IPS-NIHi7 (cell line): ENCODE measurements around the gene CPZ.

ENCODE experiments used
- DNase-seq: peaks from one replicate; pipeline ENCODE4 v3.0.0; 2012; ENCODE audit warnings: mixed read lengths; ENCODE audit errors: extremely low spot score

Gene CPZ

DNA sequence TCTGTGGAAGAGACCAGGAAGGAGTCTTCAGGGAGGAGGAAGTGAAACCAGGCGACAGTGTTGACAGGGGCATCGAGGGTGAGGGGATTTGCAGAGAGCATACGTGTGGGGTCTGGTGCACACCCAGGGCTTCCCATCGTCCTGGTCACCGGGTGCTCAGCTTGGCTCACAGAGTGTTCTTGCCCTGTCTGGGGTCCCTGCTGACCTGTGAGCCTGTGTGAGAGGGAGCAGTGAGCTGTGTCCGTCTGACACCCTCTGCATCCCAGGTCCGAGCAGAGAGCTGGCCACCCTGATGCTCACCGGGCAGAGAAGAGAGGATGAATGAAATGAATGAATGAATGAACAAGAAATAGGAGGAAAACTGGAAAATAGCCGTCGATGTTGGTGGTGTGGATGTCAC is 46.5 kb downstream of the CPZ start:
- no peak for DNase-seq

DNA sequence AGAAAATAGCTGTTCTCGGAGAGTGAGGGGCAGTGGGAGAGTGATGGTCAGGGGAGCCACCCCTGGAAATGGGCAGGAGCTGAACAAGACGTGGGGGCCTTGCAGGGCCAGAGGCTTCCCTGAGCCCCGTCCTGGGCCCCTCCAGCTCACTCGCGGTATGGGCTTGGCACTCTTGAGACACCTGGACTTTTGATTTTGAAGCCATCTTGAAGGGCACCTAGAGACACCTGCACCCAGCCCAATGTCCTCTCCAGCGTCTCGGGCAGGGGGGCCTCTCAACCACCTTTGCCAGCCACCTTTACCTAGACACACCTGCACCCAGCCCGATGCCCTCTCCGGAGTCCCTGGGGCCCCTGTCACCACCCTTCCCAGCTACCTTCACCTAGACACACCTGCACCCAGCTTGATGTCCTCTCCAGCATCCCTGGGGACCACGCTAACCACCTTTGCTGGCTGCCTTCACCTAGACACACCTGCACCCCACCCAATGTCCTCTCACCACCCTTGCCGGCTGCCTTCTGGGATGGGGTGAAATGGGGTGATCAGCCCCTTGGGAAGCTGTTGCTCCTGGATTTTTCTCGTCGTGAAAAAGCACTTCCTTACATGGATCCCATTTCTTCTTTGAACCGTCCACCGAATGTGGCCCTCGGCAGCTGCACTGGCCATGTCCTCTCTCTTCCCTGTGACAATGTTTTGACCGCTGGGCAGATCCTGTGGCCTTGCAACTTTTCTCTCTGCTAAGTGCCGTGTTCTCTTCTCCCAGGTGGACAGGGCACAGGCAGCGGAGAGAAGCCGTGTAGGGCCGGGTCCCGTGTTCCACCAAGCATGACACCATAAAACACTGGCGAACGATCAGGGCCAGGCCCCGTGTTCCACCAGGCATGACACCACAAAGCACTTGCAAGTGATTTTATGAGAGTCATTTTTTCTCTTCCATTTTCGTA is 47.5 kb downstream of the CPZ start:
- no peak for DNase-seq

DNA sequence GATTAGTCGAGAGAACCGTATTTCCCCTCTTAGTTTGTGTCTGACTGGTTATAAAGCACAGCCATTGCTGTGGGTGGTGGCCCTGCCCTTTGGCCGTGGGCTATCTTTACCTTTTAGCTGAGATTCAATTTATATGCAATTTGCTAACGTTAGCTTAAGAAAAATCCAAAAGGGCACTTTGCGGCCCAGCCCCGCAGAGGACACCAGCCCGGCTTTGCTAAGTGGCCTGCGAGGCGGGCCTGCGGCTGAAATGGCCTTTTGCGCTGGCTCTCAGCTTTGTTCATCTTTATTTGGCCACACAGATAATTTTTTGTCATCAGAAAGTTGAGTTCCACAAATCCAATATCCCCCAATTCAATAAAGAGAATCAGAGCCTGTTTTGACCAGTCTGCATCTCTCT is 48.3 kb downstream of the CPZ start:
- no peak for DNase-seq

DNA sequence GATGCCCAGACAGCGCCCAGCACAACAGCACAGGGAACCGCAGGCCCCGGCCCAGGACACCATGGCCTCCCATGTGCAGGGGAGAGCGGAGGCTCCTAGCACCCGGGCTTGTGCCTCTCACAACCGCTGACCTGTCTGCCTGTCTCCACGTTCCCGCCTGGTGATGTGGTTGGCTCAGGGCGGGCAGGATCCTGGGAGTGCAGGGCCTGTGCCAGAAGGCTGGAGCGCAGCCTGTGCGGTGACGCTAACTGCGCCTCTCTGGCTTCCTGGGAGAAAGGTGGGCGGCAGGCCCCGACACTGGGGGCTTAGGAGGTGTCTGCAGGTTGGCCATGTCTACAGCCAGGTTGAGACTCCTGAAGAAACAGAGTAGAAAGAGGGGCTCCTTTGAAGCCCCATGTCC is 48.7 kb downstream of the CPZ start:
- DNase-seq: no peak

DNA sequence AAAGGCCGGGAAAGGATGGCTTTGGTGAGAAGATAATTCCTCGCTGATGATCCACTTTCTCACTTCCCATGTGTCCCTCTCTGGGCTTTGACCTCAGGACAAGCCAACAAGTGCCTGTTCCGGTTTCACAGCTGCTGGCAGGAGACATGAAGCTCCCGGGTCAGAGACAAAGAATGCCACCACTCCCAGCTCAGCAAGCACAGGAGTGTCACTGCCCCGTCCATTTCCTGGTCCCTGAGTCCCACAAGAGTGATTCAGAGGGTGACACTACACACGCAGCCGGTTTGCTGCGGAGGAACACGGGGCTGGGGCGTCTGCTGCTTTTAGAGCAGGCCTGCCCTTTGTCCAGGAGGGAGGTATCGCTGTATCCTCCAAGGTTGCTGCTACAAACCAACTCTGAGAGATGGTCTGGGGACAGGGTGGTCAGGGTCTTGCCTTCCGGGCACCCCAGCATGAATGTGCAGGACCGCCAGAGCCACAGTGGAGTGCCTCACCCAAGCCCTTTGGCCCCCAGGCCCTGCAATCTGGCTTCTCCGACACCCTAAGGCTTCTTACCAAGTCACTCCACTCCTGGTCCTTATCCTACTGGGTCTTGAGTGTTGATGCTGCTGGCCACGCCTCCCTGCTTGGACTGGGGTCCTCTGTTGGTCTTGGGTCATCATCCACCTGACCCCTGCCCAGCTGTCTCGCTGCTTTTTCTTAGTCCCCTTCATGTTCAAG is 49.5 kb downstream of the CPZ start:
- no peak for DNase-seq

DNA sequence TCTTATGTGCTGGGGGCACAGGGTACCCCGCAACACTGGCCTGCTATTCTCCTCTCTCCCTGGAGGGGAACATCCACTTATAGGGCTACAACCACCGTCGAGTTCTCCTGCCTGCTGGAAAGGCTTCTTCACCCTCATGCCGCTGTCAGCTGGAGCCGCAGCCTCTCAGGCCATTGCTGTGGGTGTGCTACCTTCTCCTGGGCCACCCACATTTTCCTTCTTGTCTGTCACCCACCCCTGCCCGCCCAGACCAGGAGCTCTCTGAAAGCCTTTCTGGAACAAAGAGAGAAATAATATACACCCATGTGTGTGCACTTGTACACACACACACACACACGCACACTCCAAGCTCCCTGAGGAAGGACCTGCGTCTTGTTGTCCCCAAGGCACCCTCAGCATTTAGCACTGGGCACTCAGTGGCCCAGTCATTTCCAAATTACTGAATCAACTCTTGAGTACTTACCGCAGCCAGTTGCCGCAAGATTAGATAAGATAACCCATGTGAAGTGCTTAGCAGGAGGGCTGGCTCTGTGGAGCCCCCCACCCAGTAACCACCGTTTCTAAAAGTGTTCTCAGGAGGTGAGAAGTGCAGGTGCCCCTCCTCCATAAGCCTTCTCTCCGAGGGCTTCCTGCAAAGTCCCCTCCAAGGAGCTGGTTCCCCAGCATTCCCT is 50.2 kb downstream of the CPZ start:
- DNase-seq: no peak

DNA sequence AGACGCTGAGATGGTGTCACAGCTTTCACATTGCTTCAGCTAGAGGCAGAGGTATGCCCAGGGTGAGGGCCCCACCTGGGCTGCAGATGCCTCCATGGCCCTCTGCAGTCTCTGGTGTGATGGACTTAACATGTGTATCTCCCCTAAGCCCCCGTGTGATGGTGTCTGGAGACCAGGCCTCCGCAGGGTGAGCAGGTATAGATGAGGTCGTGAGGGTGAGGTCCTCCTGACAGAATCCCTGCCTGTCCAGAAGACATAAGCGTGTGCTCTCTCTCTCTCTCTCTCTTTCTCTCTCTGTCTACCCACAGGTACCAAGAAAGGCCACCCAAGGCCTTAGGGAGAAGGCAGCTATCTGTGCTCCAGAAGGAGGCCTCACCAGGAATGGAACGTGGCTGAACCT is 50.9 kb downstream of the CPZ start:
- no peak for DNase-seq

DNA sequence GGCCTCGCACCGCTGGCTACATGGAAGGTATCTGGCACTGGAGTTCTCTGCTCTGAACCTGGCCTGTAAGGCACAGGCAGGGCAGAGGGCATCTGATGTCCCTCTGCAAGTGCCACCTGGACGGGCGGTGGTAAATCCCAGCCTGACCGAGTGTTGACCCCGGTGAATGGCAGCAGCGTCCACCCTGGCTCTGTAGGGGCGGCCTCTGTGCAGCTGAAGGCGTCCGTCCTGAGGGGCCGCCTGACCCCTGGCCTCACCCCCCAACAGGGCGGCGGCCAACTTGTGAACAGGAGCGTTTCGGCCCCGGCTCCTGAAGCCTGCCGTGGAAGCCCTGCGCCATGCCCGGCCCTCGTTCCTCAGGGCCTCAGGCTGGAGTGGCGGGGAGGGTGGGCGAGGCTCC is 51.4 kb downstream of the CPZ start:
- no peak for DNase-seq

DNA sequence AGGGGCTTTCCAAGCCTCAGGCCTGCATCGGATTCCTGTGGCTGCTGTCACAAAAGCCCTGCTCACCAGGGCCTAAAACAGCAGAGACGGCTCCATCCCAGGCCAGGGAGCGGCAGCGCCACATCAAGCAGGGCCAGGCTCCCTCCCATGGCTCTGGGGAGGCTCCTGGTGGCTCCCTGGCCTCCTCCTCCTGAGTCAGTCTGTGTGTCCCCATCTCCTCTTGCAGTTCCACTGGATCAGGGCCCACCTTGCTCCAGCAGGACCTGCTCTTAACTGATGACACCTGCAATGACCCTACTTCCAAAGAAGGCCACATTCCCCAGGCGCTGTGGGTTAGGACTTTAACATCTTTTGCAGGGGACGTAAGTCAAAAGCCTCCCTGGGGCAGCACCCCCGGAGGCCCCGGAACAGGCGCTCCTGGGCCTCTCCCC is 51.9 kb downstream of the CPZ start:
- no peak for DNase-seq

DNA sequence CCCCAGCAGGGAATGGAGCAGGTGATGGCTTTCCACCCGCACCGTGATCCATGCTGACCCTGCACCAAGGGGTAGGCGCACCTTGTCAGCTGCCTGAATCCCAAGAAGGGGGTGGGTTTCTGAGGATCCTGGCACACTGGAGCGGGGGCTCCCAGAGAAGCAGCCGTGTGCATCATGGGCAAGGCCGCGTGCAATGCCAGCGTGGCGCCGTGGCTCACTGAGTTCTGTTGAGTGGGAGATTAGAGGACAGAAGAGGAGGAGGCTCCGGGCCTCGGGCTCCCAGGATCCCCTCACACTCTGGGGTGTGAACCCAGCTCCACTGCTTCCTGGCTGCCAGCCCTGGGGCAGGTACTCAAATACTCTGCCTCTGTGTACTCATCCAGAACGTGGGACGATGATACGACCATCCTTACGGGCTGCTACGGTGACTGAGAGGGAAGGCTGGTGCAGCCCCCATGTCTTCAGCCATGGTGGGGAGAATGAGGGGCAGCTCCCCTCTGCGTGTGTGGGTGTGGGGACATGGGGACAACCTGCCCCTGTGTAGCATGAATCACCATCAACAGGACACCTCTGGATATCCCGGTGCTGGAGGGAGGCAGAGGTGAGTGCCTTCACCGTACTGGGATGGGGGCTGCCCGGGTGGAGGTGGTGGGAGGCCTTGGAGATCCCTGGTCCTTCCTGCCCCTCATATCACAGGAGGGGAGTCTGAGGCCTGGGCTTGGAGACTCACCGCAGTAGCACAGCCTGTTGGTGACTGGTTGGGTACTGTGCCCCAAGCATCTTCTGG is 52.6 kb downstream of the CPZ start:
- DNase-seq: no peak

DNA sequence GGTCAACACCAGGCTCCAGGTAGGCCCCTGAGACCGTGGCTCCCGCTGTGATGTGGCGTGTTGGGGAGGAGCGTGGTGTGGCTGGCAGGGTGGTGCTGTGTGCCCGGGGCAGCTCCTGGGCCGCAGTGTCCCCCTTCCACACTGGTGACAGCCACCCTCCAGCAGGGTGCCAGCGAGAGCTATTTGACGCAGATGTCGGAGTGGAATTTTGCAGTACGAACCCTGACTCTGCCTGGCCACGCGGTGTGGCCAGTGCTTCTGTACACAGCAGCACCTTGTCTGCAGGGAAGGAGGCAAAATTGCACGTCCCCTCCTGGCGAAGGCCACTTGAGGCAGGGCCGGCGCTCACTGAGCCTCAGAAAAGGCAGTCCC is 53.2 kb downstream of the CPZ start:
- no peak for DNase-seq

DNA sequence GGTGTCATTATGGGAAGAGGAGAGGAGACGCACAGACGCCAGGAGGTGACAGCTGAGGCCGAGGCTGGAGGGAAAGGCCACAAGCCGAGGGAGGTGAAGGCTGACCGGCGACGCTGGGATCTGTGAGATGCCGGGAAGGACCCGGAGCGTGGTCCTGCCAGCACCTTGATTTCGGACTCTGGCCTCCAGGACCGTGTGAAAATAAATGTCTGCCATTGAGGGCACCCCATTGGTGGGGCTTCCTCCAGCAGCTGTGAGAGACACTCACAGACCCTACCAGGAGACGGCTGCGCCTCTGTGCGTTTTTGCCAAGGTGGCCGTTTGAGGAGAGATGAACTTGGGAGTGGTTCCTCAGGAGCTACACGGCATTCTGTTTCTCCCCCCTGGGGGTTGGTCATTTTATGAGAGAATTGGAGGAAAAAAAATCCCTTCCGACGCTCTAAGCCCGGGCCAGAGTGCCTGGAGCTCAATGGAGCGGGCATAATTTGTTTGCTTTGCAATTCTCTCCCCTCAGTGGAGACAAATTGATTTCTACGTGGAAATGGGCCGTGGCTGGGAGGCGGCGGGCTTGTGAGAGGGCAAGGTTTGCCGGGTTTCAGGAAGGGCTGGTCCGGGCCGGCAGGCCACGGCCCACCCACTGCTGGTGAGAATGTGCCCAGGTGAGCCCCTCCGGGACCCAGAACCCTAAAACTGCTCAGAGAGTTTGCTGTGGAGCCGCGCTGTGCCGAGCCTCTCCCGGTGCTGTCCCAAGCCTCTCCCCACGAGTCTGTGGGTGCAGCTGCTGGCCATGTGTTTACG is 53.9 kb downstream of the CPZ start:
- no peak for DNase-seq

DNA sequence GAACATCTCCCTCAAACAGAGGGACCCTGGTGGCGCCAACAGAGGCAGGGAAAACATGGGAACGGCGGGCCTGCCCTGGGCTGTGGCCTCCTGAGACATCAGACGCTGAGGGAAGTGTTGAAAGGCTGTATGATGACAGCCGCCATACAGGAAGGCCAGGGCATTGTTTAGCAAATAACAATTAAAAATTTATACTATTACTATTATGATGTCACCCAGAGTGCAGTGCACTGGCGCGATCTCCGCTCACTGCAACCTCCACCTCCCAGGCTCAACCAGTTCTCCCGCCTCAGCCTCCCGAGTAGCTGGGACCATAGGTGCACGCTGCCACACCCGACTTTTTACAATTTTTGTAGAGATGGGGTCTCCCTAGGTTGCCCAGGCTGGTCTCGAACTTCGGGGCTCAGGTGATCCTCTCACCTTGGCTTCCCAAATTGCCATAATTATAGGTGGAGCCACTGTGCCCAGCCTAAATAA is 54.6 kb downstream of the CPZ start:
- DNase-seq: no peak

DNA sequence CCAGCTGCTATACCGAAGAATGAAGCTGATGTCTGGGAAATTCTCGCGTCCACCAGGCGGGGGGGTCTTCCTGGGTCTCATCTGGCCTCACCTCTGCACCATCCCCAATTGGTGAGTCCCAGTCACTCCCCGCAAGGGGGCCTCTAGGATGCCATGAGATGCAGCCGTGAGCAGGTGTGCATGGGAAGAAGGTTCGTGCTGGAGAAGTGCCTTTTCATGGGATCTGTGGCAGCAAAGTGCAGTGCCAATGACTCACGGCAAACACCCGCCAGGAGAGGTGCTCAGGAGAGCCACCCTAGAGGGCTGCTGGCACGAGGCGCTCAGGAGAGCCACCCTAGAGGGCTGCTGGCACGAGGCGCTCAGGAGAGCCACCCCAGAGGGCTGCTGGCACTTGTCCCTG is 55.1 kb downstream of the CPZ start:
- DNase-seq: no peak

DNA sequence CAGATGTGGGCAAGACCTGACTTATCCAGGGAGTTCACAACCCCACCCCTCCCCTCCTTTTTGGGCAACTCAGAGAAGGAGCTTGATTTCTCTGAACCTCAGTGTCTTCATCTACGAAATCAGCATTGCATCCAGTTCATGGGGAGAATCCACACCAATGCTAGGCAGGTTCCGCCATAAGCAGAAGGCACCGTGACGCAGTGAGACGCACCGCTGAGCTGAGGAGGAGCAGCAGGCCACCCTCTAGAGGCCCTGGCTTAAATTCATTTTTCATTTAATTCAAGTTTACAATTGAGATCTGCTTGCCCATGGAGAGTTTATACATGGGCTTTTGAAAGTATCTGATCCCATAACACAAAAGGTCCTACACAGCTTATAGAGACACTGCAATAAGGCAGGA is 55.7 kb downstream of the CPZ start:
- DNase-seq: no peak

DNA sequence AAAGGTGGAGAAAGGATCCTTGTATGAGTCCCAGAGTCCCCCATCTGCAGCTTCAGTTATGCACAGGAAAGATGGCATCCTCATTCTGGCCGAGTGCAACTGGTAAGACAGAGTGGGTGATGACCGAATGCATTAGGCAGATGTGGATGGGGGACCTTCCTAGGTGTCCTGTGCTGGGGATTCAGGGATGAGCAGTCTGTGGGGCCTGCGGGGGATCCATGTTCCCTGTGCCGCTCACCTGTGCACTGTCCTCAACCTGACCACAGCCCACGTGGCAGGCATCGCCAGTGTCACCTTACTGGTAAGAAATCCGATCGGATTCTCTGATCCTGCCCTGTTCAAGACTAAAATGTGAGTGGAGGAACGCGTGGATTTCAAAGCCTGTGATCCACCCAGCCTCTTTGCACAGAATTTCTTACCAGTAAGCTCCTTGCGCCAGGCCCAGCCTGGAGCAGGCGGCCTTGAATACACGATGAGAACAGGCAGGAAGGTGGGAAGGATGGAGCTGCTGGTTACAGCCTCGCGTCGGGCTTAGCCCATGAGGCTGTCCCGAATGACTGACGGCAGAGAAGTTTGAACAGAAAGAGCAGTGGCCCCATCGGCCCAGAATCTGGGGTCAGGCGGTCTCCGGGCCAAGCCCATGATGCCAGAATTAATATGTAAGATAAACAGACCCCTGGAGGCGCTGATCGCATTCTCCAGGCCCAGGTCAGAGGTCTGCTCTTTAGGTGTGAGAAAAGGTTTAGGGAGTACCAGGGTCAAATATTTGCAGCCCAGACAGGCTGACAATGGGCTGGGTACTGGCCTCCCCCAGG is 56.5 kb downstream of the CPZ start:
- no peak for DNase-seq

DNA sequence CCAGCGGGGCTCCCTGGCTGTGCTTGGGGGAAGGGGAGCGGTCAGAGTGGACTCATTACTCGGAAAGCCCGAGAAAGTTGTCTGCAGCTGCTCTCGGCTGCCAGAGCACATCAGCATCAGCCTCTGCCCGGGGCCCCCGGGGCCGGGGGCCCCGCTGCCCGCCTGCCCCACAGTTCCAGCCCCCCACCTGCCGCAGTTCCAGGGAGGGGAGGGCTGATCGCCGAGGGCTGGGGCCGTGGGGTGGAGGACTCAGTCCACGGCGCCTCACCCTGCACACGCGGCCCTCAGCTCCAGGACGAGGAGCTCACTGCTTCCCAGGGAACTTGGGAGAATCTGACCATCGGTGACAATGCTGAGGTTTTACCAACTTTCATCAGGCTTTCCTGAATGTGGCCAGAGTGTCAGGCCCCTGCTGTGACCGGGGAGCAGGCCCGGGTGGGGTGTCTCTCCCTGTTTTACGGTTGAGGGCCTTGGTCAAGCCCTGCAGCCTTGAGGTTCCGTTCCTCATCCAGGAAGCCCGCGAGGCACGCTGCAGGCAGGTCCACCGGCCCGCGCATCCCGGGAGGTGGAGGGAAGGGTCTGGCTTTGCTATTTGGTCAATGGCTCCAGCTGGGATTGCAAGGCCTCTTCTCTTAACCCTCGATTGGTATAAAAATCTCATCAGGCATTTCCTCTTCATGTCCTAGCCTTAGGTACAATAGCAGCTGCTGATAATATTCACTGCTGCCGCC is 57.2 kb downstream of the CPZ start:
- DNase-seq: no peak

DNA sequence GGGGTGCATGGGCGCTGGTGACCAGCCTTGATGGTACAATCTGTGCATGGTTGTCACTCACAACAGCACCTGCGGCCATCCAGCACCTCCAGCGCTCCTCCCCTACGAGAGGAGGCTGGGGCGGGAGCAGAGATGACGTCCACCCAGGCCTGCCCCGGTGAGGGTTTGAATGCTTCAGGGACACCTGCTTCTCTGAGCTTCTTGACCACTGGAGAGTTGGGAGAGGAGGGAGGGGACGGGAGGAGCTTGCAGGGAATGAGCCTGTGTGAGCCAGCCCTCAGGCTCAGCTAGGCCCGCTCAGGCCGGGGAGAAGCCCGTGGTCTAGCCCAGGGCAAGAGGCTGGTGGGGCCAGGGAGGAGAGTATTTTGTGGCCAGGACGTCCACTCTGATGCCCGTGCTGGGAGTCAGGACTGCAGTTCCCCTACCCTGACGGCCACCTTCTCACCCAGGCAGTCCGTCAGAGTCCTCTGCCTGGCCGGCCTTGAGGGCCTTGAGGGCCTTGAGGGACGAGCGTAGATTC is 59.2 kb downstream of the CPZ start:
- DNase-seq: no peak
